ENCODE measurements around the gene LRRC55. TPM values are rescaled to one million over a fixed set of nuclear protein-coding genes. Genes with fewer than 3 reads are reported as not detected.

Gene LRRC55
- 0.01 TPM in 1 of 5 replicates, not detected in the others for total RNA-seq (2022; extraction: Qiagen RNA extraction; ENCODE audit: low read depth)

DNA sequence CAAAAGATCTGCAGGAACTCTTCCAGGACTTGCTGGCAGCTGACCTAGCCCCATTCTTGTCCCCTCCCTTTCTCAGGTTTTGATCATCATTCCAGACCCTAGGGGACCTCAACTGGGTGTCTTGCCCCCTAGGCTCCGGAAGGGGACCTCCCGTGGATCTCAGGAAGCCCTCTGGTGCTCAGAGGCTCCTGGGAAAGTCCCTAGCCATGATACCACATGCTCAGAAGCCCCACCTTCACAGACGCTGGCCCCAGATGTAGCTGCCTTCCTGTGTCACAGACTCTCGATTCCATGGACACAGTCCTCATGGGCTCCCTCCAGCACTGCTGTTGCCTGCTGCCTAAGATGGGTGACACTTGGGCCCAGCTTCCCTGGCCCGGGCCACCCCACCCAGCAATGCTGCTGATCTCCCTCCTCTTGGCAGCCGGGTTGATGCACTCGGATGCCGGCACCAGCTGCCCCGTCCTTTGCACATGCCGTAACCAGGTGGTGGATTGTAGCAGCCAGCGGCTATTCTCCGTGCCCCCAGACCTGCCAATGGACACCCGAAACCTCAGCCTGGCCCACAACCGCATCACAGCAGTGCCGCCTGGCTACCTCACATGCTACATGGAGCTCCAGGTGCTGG lies at the start of gene LRRC55:
Gene LRRC55, plus strand, starts transcription at position 276 of the 628 bp plus-strand sequence. Its CDS starts 70 bp downstream, at position 346.

GRCh38 chr11:57237204-57237681 lies 55.5 kb downstream of the LRRC55 start, which contains the start of gene APLNR:
Gene APLNR, minus strand, starts transcription at chr11:57237250. Its CDS starts 246 bp downstream, at chr11:57237004.

Other genes starting within 250 kb of the LRRC55 start
- not detected in 5 replicates for gene OR5AK2, start 193.0 kb upstream of the LRRC55 start, total RNA-seq (2022; extraction: Qiagen RNA extraction; ENCODE audit: low read depth)
- 0.03 to 0.12 TPM (median 0.08 TPM) in 4 of 5 replicates, not detected in the other for gene APLNR, start 55.3 kb downstream of the LRRC55 start, total RNA-seq (2022; extraction: Qiagen RNA extraction; ENCODE audit: low read depth)
- gene TNKS1BP1, start 143.0 kb downstream of the LRRC55 start, total RNA-seq (2022; extraction: Qiagen RNA extraction; ENCODE audit: low read depth) = 73.8 to 96.5 TPM (median 82.8 TPM) in 5 replicates
- 220 to 267 TPM (median 233 TPM) in 5 replicates for gene SSRP1, start 153.9 kb downstream of the LRRC55 start, total RNA-seq (2022; extraction: Qiagen RNA extraction; ENCODE audit: low read depth)
- 0.16 to 0.31 TPM (median 0.19 TPM) in 5 replicates for gene P2RX3, start 156.4 kb downstream of the LRRC55 start, total RNA-seq (2022; extraction: Qiagen RNA extraction; ENCODE audit: low read depth)
- gene PRG3, start 199.2 kb downstream of the LRRC55 start, total RNA-seq (2022; extraction: Qiagen RNA extraction; ENCODE audit: low read depth) = not detected in 5 replicates
- 0.07 TPM in 1 of 5 replicates, not detected in the others for gene PRG2, start 208.7 kb downstream of the LRRC55 start, total RNA-seq (2022; extraction: Qiagen RNA extraction; ENCODE audit: low read depth)
- gene SLC43A3, start 245.2 kb downstream of the LRRC55 start, total RNA-seq (2022; extraction: Qiagen RNA extraction; ENCODE audit: low read depth) = 0.28 to 0.74 TPM (median 0.33 TPM) in 5 replicates